ENCODE data around the gene RRH.

- TF ChIP-seq POLR2A (IDR thresholded peaks at IDR 0.05) (no peak), CTCF (IDR thresholded peaks at IDR 0.05) (no peak)
Measured at GRCh38 chr4:109861271-109861670, 33.5 kb downstream of the RRH start.

All from prostate gland (tissue), 2 donors.